Bone marrow (tissue), 2 donors: Measurements from ENCODE around the gene ZNF532.
A peak's percentile ranks its signal among the peaks of the same experiment; 100 is the strongest.

Experiments used
- DNase-seq, 2 donors: peaks; one replicate each; lab custom pipeline; 2025; lab: John Stamatoyannopoulos, UW

ZNF532 gene

GRCh38 chr18:58870621-58871020 lies 5.9 kb downstream of the ZNF532 start:
- DNase-seq: no peak

- DNase-seq: no peak
These were observed 7.1 kb downstream of the ZNF532 start for GRCh38 chr18:58871514-58872420.

DNA sequence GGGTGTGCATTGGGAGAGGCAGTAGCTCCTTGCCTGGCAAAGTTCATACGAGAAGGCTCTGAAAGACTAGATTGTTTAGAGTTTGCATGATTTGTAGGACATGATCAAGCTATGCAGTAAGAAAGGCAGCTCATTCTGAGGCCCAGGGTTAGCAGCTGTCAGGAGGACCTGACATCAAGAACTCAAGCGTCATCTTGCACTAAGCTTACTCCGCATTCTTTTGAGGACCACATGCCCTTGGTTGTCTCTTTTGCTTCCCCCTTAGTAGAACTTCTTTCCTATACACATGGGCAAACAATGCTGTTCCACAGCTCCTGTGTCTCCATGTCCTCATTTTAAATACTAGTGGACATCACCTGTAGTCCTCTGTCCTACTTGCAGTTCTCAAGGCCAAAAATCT lies 14.0 kb downstream of the ZNF532 start:
- no peak for DNase-seq

DNA sequence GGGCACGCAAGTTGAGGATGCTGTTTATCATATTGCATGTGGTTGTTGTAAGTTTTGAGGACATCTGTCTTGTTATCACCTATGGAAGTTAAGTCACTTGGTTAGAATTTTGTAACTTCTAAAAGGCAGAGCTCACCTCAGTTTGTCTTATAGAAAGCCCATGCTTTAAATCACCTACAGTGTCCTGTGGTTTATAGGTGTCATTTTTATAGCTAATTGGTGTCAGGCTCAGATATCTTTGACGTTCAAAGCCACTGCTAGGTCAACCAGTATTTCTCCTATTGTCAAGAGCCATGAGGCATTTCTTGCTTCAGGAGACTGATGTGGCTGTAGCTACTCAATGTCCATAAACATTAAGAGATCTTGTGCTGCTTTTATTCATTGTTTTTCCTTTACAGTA lies 16.8 kb downstream of the ZNF532 start:
- no peak for DNase-seq

- DNase-seq: no peak
These were observed 17.4 kb downstream of the ZNF532 start for GRCh38 chr18:58882044-58882443.

DNA sequence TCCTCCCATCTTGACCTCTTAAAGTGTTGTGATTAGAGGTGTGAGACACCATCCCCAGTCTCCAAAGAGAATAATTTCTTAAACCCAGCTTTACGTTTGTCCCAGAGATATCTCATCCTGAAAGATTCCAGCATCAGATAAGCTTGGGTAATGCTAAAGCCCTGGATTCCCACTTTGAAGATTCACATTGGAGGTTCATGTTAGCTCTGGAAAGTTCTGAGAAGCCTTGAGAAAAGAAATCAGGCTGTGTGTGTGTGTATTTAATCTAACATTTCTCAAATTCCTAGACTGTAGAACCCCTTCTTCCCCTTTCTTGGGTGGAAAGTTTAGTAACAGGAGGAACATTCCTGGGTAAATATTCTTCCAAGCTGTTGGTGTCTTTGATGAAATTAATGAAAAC lies 18.0 kb downstream of the ZNF532 start:
- no peak for DNase-seq

DNA sequence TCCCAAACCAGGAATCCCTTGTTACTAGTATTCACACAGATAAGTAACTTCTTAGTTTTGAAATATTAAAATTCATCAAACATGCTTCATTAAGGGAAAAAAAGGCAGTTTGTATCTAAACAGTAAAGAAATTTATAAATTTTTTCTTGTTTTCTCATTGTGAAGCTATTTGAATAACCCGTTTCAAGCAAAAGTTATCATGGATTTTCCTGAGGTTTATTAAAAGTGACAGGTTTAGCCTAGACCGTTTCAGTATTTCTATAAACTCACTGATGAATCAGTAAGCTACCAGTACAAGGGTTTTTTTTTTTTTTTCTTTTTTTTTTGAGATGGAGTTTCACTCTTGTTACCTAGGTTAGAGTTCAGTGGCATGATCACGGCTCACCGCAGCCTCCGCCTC lies 20.0 kb downstream of the ZNF532 start:
- no peak for DNase-seq

- DNase-seq: no peak
These were observed 21.8 kb downstream of the ZNF532 start for GRCh38 chr18:58886431-58886830.

- no peak for DNase-seq
These were observed 22.4 kb downstream of the ZNF532 start for GRCh38 chr18:58886864-58887612.

DNA sequence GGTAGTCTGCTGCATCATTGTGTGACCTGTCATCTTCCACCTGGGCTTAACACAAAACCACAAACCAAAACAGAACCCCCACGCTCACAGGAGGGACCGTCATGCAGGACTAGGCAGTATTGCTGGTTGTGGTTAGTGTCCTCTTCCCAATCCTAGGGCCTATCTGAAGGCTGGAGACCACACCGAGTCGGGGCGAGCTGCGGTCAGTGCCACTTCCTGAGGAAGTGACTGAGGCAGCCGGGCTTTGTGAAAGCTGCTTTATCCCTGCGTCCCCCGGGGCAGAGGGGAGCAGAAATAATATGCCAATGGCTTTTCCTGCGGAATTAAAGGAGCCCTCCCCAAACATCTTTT lies 22.9 kb downstream of the ZNF532 start:
- peak in 1 of 2 donors; percentile 34 for DNase-seq

DNA sequence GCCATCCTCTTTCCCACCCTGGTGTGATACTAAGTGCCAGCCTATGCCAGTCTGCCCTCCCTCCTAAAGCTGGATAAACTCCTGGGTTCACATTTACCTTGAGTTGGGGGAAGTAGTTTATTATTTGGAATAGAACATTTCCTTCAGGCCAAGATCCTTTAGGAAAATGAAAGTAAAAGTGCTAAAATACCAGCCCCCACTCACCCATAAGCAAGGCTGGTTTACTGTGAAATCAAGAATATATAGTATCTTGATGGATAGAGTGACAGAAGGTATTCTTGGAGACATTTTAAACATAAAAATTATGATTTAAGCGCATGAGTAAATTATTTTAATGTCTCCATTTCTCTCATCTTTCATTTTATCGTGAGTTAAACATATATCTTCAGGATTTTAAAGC lies 27.1 kb downstream of the ZNF532 start:
- no peak for DNase-seq

- no peak for DNase-seq
These were observed 27.8 kb downstream of the ZNF532 start for GRCh38 chr18:58892488-58892887.

DNA sequence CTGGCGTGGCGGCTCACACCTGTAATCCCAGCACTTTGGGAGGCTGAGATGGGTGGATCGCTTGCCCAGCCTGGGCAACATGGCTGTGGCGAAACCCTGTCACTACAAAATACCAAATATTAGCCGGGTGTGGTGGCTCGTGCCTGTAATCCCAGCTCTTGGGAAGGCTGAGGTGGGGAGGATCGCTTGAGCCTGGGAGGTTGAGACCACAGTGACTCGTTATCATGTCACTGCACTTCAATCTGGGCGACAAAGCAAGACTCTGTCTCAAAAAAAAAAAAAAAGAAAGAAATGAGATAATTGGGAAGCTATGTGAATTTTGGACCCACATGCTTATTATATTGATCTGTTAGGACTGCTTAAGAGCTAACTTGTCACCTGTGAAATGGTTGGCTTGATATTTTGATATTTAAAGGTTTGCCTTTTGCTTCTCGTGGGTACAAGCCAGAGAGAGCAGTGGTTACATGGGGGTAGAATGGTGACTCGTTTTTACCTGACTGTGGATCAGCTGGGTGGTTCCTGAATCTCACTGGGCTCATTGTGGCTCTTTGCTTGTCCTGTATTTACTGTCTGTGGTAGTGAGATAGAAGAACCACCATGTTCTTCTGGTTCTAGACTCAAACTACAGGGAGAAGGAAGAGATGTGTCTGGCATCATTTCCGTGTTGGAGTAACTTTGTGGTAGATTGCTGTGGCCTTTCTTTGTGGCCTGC lies 28.9 kb downstream of the ZNF532 start:
- no peak for DNase-seq

DNA sequence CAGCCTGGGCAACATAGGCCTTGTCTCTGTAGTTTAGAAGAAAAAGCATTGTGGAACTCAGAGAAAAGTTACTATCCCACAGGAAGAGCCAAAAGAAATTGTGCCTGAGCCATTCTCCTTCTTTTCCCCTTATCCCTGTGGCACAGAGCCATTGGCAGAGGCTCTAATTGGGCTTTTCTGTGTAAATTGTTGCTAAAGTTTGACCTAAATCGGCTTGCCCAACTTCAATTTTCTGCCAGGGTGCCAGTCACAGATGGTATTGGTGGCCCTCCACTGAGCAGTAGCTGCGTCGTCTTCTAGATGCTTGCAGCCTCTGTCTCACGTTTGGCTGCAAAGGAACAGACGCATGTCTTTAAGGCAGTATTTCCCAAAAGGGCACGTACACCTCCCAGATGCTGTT lies 30.3 kb downstream of the ZNF532 start:
- no peak for DNase-seq

- DNase-seq: no peak
These were observed 30.7 kb downstream of the ZNF532 start for GRCh38 chr18:58895385-58895784.

GRCh38 chr18:58896268-58896667 lies 31.6 kb downstream of the ZNF532 start:
- no peak for DNase-seq

DNA sequence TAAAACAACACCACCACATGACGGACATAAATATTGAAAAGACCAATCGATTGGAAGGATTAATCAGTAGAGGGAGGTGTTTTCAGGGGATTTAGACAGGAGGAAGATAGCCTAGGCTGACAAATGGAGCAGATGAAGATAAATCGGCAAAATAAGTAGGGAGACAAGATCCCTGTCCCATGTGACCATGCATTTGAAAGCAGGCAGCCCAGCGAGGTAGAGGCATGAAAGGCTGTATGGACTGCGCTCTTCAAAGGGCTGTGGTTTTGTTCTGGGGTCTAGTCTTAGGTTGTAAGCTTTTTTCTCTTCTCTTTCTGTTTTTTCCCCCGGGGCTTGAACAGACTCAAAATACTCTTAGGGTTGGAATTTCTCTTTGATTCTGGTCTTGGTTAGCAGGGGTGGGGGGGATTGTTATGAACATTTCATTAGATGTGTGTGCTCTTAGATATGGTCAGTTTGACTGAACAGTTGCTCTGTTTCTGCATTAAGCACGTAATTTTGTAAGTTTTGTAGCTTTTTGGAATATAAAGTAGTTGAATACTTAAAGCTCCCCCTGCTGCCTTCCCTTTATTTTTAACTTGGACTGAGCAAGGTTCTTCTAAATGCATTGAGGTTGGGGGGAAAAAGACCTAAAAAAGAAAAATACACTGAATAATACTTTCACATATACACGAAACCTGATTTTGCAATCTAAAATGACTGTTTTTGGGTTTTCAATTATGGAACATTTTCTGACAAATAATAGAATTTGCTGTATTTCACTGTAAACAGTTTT lies 32.2 kb downstream of the ZNF532 start:
- no peak for DNase-seq

DNA sequence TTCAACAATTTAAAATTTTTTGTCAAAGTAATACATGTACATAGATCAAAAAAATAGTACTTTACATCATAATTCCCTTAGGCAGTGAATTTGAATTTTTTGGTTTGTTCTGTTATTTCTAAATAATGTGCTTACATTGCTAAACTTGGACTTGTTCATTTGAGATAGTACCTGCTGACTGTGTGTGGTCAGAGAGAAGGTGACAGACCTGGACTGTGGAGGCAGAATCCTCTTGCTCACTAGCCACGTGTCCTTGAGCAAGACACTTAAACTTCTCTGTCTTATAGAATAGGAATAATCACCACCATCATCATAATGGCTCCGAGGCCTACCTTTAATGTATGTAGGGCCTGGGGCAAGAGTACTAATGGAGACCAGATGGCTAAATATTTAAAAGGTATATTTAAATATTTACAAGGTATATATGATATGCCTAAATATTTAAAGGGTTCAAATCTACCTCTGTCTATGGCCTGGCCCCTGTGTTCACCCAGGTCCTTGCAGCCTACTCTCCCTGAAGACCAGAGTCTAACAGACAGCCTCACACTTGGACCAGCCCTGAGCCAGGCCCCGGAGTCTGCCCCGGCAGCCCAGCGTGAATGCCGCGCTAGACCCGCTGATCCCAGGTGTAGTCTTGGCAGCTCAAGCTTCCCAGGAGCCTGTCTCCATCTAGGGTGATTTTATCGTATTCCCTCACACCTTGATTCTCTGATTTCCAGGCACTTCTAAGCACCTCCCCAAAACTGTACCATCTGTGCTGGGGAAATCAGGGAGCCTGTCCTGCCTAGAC lies 33.5 kb downstream of the ZNF532 start:
- DNase-seq: no peak

DNA sequence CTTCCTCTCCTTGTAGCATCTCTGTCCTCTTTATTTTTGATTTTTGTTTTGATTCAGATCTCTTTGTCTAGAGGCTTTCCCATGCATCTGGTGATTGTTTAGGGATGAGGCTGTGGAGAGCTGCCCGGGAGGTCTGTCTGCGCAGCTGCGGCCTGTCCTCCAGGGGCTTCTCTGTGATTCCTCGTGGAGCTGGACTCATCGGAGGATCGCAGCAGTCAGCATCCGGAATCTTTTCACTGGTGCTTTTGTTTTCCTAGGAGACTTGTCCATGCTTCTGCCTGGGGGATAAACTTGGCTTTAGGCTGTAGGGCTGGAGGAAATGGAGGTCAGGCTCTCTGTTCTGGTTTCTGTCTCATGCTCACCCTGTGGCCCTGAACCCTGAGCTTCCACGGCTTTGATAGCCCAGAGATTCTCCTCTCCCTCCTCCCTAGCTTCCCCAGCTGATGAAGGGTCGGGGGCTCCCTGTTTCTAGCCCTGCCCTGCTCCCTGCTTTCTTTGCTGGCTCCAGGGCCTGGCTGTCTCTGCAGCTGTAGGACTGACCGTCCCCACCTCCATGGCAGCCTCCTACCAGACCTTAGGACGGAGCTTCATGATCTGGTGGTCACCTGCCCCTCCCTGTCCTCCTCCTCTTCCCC lies 35.5 kb downstream of the ZNF532 start:
- DNase-seq: no peak

- DNase-seq: no peak
These were observed 36.5 kb downstream of the ZNF532 start for GRCh38 chr18:58901143-58901542.

DNA sequence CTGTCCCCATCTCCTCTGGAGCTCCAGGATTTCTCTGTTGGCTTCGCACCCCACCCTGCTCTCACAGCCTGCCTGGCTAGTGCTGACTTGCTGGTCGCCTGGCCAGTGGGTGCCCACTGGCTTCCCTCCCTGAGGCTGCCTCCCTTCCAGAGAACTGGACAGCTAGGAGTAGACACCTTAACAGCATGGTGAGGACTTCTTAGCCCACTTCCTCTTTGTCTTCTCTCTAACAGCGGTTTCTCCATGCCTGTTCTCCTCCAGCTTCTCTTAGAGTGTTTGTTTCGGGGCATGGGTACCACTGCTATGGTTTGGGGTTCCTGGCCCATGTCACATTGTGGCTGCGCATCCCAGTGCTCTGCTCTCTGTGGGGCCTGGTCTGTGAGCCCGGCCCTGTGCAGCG lies 37.1 kb downstream of the ZNF532 start:
- DNase-seq: no peak
